MM.1S (cell line): ENCODE data around the gene SLC51B.

ENCODE experiments used
- CTCF ChIP-seq: fragments of 300-600 bp; sonication (generic); IDR thresholded peaks from 2 replicates; pipeline ENCODE4 v1.5.1; 2016; ENCODE audit warnings: antibody characterized with exemption, low read length, mixed read lengths
- EZH2 ChIP-seq: fragments of 300-600 bp; sonication (generic); optimal IDR thresholded peaks from 2 replicates; pipeline ENCODE3; 2017; ENCODE audit warnings: low read depth, mild to moderate bottlenecking, antibody characterized with exemption, low read length, mixed read lengths

GRCh38 chr15:65087411-65087810 is 42.2 kb downstream of the SLC51B start:
- TF ChIP-seq CTCF: no peak
- no peak for TF ChIP-seq EZH2
